Neural cell (in vitro differentiated cells): ENCODE measurements around the gene SPCS1. TPM values are rescaled to one million over a fixed set of nuclear protein-coding genes. Genes with fewer than 3 reads are reported as not detected.

Experiments
- H2AFZ ChIP-seq: fragments of 200-600, 300-800 bp; sonication (generic), shearing (Covaris generic); 2 replicates; pipeline ENCODE4 v1.6.0; 2014; ENCODE audit warnings: low read depth, mild to moderate bottlenecking, antibody characterized with exemption, low read length, moderate library complexity
- H3F3A ChIP-seq: fragments of 200-600 bp; shearing (Covaris generic); 2 replicates; pipeline ENCODE4 v1.6.1; 2016; ENCODE audit warnings: mild to moderate bottlenecking, moderate library complexity, mixed read lengths, antibody characterized with exemption, low read length; ENCODE audit not compliant: insufficient read depth, poor library complexity, severe bottlenecking
- H3K27ac ChIP-seq: fragments of 200-600, 300-800 bp; sonication (generic), shearing (Covaris generic); 2 replicates; pipeline ENCODE4 v1.5.1; 2014; ENCODE audit warnings: mild to moderate bottlenecking, low read length, moderate library complexity
- H3K27me3 ChIP-seq: fragments of 300-800, 200-600 bp; sonication (generic), shearing (Covaris generic); 2 replicates; pipeline ENCODE4 v1.6.0; 2014; ENCODE audit warnings: mild to moderate bottlenecking, low read depth, low read length, moderate library complexity; ENCODE audit not compliant: insufficient read depth
- H3K36me3 ChIP-seq: fragments of 300-800, 200-600 bp; sonication (generic), shearing (Covaris generic); 2 replicates; pipeline ENCODE4 v1.5.1; 2014; ENCODE audit warnings: mild to moderate bottlenecking, antibody characterized with exemption, low read length, moderate library complexity; ENCODE audit not compliant: insufficient read depth
- H3K4me2 ChIP-seq: fragments of 300-800, 200-600 bp; sonication (generic), shearing (Covaris generic); 2 replicates; pipeline ENCODE4 v1.6.0; 2014; ENCODE audit warnings: mild to moderate bottlenecking, low read length
- H3K4me3 ChIP-seq: fragments of 300-800, 200-600 bp; sonication (generic), shearing (Covaris generic); 2 replicates; pipeline ENCODE4 v1.5.1; 2014; ENCODE audit warnings: mild to moderate bottlenecking, low read length, moderate library complexity
- H3K79me2 ChIP-seq: fragments of 200-600 bp; shearing (Covaris generic); replicated peaks from 2 replicates; pipeline ENCODE4 v1.6.0; 2014; ENCODE audit warnings: mild to moderate bottlenecking, low read length, moderate library complexity; ENCODE audit not compliant: insufficient read depth
- H3K9ac ChIP-seq: fragments of 300-800, 200-600 bp; sonication (generic), shearing (Covaris generic); 2 replicates; pipeline ENCODE4 v1.6.1; 2016; ENCODE audit warnings: mild to moderate bottlenecking, low read length, mixed read lengths
- H3K9me2 ChIP-seq: fragments of 200-600 bp; shearing (Covaris generic); 2 replicates; pipeline ENCODE4 v1.6.1; 2016; ENCODE audit warnings: mild to moderate bottlenecking, low read length, mixed read lengths; ENCODE audit not compliant: insufficient read depth
- H3K9me3 ChIP-seq: fragments of 200-600, 300-800 bp; sonication (generic), shearing (Covaris generic); 2 replicates; pipeline ENCODE4 v1.6.1; 2016; ENCODE audit warnings: mild to moderate bottlenecking, mixed run types, low read length, moderate library complexity, mixed read lengths
- H4K20me1 ChIP-seq: fragments of 200-600 bp; shearing (Covaris generic); 2 replicates; pipeline ENCODE4 v1.6.1; 2016; ENCODE audit warnings: mild to moderate bottlenecking, mixed run types; ENCODE audit not compliant: insufficient read depth
- EP300 ChIP-seq: fragments of 450-650 bp; conservative IDR thresholded peaks from 2 replicates; pipeline ENCODE4 v1.6.1; 2014; ENCODE audit warnings: antibody characterized with exemption, mild to moderate bottlenecking, moderate library complexity; ENCODE audit not compliant: poor library complexity, severe bottlenecking
- EZH2 ChIP-seq: fragments of 200-600, 300-800 bp; shearing (Covaris generic), sonication (generic); IDR thresholded peaks from 2 replicates; pipeline ENCODE4 v1.6.1; 2014; ENCODE audit warnings: antibody characterized with exemption, low read length, borderline replicate concordance, mild to moderate bottlenecking; ENCODE audit not compliant: insufficient read depth, poor library complexity, severe bottlenecking
- MXI1 ChIP-seq: fragments of 450-650 bp; conservative IDR thresholded peaks from 2 replicates; pipeline ENCODE4 v1.6.1; 2014; ENCODE audit warnings: antibody characterized with exemption, mild to moderate bottlenecking; ENCODE audit not compliant: poor library complexity, severe bottlenecking
- POLR2AphosphoS5 ChIP-seq: IDR thresholded peaks from 2 replicates; pipeline ENCODE4 v1.6.1; 2012
- RAD21 ChIP-seq: fragments of 450-650 bp; conservative IDR thresholded peaks from 2 replicates; pipeline ENCODE4 v1.6.1; 2014; ENCODE audit warnings: antibody characterized with exemption, mild to moderate bottlenecking, moderate library complexity
- SMC3 ChIP-seq: fragments of 450-650 bp; conservative IDR thresholded peaks from 2 replicates; pipeline ENCODE4 v1.6.1; 2014; ENCODE audit warnings: antibody characterized with exemption, mild to moderate bottlenecking, moderate library complexity; ENCODE audit not compliant: poor library complexity
- TAF1 ChIP-seq: IDR thresholded peaks from 2 replicates; pipeline ENCODE4 v1.6.1; 2012; ENCODE audit warnings: low read depth
- polyA plus RNA-seq: library from polyadenylated mRNA; depleted of rRNA; stranded (reverse); fragments of >200 nt; gene quantifications from 2 replicates; pipeline ENCODE4 v1.2.3, GENCODE V29; 2014
- TF ChIP-seq, protein P1 (sequence below): IDR thresholded peaks from 2 replicates; pipeline ENCODE4 v1.6.1; 2012; ENCODE audit warnings: borderline replicate concordance
- TF ChIP-seq, protein P2 (sequence below): fragments of 450-650 bp; IDR thresholded peaks from 2 replicates; pipeline ENCODE4 v1.5.1; 2014; ENCODE audit warnings: antibody characterized with exemption, mild to moderate bottlenecking, moderate library complexity; ENCODE audit not compliant: poor library complexity, severe bottlenecking

SPCS1 gene
- polyA plus RNA-seq, 1 donor from 2014 or later: 97.4 TPM

DNA sequence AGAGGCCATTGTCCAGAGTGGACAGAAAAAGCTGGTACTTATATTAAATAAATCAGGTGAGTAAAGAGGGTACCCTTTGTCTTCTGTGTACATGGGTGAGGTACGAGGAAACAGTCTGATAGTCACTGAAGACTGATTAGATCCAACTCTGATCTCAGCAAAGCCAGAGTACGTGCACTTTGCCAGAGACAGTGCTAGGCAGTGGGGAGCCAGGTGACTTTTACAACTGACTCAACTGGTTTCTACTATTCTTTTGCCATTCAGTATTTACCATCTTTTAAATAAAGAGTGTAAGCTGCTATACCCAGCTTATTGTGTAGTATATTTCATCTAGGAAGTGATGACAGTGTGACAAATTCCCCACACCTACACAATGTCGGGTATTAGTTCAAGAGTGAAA is 16.8 kb upstream of the SPCS1 start:
- Histone ChIP-seq H3K79me2 (peaks cover 27% of the 10 kb centered on the region), H3K9me2 (no peaks in the 10 kb centered on the region), H2AFZ (no peak overlapping the region), H3K4me2 (no peak overlapping the region), H4K20me1 (no peaks in the 10 kb centered on the region), H3K9ac (no peak overlapping the region), H3K9me3 (no peaks in the 10 kb centered on the region), H3K27ac (no peak overlapping the region), H3K36me3 (peaks cover 4% of the 10 kb centered on the region), H3F3A (no peaks in the 10 kb centered on the region), H3K27me3 (no peaks in the 10 kb centered on the region), H3K4me3 (no peak overlapping the region)
- no peak for TF ChIP-seq TAF1
- no peak for TF ChIP-seq MXI1
- TF ChIP-seq, protein P1, sequence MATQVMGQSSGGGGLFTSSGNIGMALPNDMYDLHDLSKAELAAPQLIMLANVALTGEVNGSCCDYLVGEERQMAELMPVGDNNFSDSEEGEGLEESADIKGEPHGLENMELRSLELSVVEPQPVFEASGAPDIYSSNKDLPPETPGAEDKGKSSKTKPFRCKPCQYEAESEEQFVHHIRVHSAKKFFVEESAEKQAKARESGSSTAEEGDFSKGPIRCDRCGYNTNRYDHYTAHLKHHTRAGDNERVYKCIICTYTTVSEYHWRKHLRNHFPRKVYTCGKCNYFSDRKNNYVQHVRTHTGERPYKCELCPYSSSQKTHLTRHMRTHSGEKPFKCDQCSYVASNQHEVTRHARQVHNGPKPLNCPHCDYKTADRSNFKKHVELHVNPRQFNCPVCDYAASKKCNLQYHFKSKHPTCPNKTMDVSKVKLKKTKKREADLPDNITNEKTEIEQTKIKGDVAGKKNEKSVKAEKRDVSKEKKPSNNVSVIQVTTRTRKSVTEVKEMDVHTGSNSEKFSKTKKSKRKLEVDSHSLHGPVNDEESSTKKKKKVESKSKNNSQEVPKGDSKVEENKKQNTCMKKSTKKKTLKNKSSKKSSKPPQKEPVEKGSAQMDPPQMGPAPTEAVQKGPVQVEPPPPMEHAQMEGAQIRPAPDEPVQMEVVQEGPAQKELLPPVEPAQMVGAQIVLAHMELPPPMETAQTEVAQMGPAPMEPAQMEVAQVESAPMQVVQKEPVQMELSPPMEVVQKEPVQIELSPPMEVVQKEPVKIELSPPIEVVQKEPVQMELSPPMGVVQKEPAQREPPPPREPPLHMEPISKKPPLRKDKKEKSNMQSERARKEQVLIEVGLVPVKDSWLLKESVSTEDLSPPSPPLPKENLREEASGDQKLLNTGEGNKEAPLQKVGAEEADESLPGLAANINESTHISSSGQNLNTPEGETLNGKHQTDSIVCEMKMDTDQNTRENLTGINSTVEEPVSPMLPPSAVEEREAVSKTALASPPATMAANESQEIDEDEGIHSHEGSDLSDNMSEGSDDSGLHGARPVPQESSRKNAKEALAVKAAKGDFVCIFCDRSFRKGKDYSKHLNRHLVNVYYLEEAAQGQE: no peak
- TF ChIP-seq POLR2AphosphoS5: no peak
- no peak for TF ChIP-seq RAD21
- TF ChIP-seq, protein P2, sequence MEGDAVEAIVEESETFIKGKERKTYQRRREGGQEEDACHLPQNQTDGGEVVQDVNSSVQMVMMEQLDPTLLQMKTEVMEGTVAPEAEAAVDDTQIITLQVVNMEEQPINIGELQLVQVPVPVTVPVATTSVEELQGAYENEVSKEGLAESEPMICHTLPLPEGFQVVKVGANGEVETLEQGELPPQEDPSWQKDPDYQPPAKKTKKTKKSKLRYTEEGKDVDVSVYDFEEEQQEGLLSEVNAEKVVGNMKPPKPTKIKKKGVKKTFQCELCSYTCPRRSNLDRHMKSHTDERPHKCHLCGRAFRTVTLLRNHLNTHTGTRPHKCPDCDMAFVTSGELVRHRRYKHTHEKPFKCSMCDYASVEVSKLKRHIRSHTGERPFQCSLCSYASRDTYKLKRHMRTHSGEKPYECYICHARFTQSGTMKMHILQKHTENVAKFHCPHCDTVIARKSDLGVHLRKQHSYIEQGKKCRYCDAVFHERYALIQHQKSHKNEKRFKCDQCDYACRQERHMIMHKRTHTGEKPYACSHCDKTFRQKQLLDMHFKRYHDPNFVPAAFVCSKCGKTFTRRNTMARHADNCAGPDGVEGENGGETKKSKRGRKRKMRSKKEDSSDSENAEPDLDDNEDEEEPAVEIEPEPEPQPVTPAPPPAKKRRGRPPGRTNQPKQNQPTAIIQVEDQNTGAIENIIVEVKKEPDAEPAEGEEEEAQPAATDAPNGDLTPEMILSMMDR: no peak
- no peak for TF ChIP-seq EZH2
- TF ChIP-seq EP300: no peak
- TF ChIP-seq SMC3: no peak

DNA sequence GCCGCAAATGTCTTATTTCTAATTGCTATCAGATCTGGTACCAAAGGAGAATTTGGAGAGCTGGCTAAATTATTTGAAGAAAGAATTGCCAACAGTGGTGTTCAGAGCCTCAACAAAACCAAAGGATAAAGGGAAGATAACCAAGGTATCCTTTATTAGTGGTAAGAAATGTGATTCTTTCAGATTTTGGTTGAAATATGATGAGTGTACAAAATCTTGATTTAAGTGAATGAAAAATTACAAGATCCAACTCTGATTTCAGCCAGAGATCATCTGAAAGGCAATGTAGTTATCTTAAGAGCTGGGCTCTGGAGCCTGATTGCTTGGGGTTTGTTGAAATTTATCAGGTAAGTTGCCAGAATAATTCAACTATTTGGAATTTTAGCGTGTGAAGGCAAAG is 15.3 kb upstream of the SPCS1 start:
- no peaks in the 10 kb centered on the region for H3K27me3 ChIP-seq
- H4K20me1 ChIP-seq: no peaks in the 10 kb centered on the region
- H3K79me2 ChIP-seq: peaks cover 15% of the 10 kb centered on the region
- H3K4me2 ChIP-seq: no peak overlapping the region
- no peak overlapping the region for H3K9ac ChIP-seq
- no peak overlapping the region for H3K27ac ChIP-seq
- H3K9me2 ChIP-seq: no peaks in the 10 kb centered on the region
- no peaks in the 10 kb centered on the region for H3K9me3 ChIP-seq
- no peak overlapping the region for H3K4me3 ChIP-seq
- peaks cover 4% of the 10 kb centered on the region for H3K36me3 ChIP-seq
- no peaks in the 10 kb centered on the region for H3F3A ChIP-seq
- TF ChIP-seq, protein P1: no peak
- TF ChIP-seq TAF1: no peak
- TF ChIP-seq SMC3: no peak
- TF ChIP-seq RAD21: no peak
- H2AFZ ChIP-seq: no peak overlapping the region
